ENCODE results near the gene BRI3BP.

DNA sequence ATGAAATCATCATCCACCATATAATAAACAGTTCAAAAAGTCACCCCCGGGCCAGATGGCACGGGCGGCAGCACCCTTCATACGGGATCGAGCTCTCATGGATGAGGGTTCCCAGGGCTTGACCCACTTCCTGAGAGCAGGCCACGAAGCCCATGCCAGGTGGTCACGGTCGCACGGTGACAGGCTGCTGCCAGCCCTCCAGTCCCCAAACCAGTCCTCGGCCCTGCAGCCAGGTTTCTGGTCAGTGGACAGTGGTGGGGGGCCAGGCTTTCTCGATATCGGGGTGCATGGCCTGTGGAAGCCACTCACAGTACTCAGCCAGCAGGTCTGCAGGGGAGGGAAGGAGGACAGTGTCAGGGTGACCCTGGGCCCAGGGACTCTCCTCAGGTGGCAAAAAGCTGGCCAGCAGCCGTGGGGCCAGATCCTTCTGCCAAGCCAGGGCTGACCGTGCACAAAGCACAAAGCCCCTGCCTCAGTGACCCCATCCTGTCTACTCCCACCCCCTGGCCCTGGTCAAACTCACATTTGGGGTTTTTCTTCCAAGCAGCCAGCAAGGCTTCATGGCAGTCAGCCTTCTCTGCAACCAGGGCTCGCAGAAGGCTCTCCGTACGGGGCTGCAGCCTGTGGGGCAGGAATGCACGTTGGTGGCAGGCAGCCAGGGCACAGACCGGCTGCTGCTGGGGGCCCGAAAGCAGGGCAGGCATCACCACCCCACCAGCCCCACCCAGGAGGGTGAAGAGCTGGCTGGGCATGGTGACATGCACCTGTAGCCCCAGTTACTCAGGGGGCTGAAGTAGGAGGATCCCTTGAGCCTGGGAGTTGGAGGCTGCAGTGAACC, 45.7 kb upstream of the BRI3BP start:
- TF ChIP-seq, protein P1, sequence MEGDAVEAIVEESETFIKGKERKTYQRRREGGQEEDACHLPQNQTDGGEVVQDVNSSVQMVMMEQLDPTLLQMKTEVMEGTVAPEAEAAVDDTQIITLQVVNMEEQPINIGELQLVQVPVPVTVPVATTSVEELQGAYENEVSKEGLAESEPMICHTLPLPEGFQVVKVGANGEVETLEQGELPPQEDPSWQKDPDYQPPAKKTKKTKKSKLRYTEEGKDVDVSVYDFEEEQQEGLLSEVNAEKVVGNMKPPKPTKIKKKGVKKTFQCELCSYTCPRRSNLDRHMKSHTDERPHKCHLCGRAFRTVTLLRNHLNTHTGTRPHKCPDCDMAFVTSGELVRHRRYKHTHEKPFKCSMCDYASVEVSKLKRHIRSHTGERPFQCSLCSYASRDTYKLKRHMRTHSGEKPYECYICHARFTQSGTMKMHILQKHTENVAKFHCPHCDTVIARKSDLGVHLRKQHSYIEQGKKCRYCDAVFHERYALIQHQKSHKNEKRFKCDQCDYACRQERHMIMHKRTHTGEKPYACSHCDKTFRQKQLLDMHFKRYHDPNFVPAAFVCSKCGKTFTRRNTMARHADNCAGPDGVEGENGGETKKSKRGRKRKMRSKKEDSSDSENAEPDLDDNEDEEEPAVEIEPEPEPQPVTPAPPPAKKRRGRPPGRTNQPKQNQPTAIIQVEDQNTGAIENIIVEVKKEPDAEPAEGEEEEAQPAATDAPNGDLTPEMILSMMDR (IDR thresholded peaks at IDR 0.05) = no peak
- no peak for TF ChIP-seq POLR2A (IDR thresholded peaks at IDR 0.05)

All from lower leg skin (tissue), 3 donors.